Naive B cell (primary cell): Measurements from ENCODE around the gene SFTA2. TPM values are rescaled to one million over a fixed set of nuclear protein-coding genes. Genes with fewer than 3 reads are reported as not detected.
"Not testable (repeated sequence)": the region's sequence is repeated elsewhere in the genome, so short reads cannot be mapped to it uniquely, and the experiment has no call there.

Experiments
- ATAC-seq, 2 donors: fragments of 150-1000 bp; cut with Tn5 transposase; 2 replicates each; pipeline ENCODE4 v1.10.0; 2021; ENCODE audit warnings: low read depth in 2 of 2, mild to moderate bottlenecking in 2 of 2, moderate library complexity in 2 of 2
- DNase-seq: peaks from one replicate; pipeline ENCODE4 v3.0.0; 2022
- H3K27ac Mint-ChIP-seq, 6 donors: one replicate each; pipeline ENCODE4 v1.8.0; 2020 to 2022; ENCODE audit warnings: mild to moderate bottlenecking in 6 of 6, mixed read lengths in 6 of 6, moderate library complexity in 5 of 6, inconsistent platforms in 2 of 6
- H3K27me3 Mint-ChIP-seq, 3 donors: one replicate each; pipeline ENCODE4 v1.8.0; 2021 to 2022; ENCODE audit warnings: mixed read lengths in 3 of 3, mild to moderate bottlenecking in 1 of 3
- H3K36me3 Mint-ChIP-seq, 2 donors: one replicate each; pipeline ENCODE4 v1.8.0; 2020 to 2022; ENCODE audit warnings: mixed read lengths in 2 of 2, inconsistent platforms in 1 of 2, mild to moderate bottlenecking in 1 of 2
- H3K4me1 Mint-ChIP-seq, 3 donors: one replicate each; pipeline ENCODE4 v1.8.0; 2020 to 2022; ENCODE audit warnings: mixed read lengths in 3 of 3, inconsistent platforms in 1 of 3, mild to moderate bottlenecking in 1 of 3, moderate library complexity in 1 of 3
- H3K4me3 Mint-ChIP-seq, 8 donors: one replicate each; pipeline ENCODE4 v1.8.0; 2020 to 2022; ENCODE audit warnings: mild to moderate bottlenecking in 8 of 8, mixed read lengths in 8 of 8, moderate library complexity in 8 of 8, inconsistent platforms in 2 of 8
- H3K9me3 Mint-ChIP-seq, 7 donors: one replicate each; pipeline ENCODE4 v1.8.0; 2020 to 2022; ENCODE audit warnings: mixed read lengths in 7 of 7, mild to moderate bottlenecking in 5 of 7, inconsistent platforms in 2 of 7, moderate library complexity in 1 of 7
- polyA plus RNA-seq, 6 donors: library from polyadenylated mRNA; unstranded; fragments of 300-500 nt; fragmentation: Illumina TruSeq; gene quantifications; one replicate each; pipeline ENCODE4 v1.2.3, GENCODE V29; 2021; ENCODE audit warnings: low read depth in 6 of 6

The SFTA2 gene
- under 1 TPM in 1 of 6 donors, not detected in 5; 0.38 TPM for polyA plus RNA-seq

DNA sequence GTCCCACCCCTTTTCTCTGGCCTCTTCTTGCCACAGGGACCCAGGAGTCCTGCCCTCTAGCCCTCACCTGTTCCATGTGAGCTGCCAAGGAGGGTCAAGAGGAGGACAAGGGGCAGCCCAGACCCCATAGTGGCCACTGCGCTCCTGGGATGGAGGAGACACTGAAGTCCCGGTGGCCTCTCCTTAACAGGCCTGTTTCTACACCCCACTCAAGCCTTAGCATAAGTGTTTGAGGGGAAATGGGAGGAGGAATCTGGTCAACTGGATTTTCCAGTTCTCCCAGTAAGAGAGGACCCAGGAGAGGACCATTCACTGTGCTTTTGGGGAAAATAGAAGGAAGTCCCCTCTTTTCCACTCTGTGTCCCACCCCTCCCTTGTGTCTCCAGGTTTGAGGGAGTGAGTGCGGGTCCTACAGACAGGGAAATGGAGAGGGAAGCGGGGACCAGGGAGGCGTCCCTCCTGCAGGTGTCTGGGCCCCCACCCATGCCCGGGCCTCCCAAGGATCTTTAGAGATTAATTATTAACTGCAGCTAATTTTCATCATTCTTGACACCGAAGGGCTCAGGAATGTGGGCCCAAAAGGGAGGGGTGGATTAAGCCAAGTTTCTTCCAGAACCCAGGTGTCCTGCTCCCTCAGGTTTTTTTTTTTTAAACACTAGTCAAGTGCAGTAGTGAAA is at the start of gene SFTA2:
Gene SFTA2 (minus strand): TSS at position 202 of the 677 bp plus-strand sequence. CDS start 74 bp downstream, at position 128.
- H3K9me3 Mint-ChIP-seq, result peaks cover 3 to 13% (median 9%) of the 10 kb centered on the region in 7 donors
- H3K4me1 Mint-ChIP-seq, result no peaks in the 10 kb centered on the region
- peaks cover 0 to 27% (median 23%) of the 10 kb centered on the region in 3 donors for H3K27me3 Mint-ChIP-seq
- peak within 1 kb of the TSS in 1 of 6 donors; percentile 86 for H3K27ac Mint-ChIP-seq
- ATAC-seq (no peak), DNase-seq (no peak)
- H3K36me3 Mint-ChIP-seq, result peaks cover 8 to 9% of the 10 kb centered on the region in 2 donors
- no peak within 1 kb of the TSS for H3K4me3 Mint-ChIP-seq

DNA sequence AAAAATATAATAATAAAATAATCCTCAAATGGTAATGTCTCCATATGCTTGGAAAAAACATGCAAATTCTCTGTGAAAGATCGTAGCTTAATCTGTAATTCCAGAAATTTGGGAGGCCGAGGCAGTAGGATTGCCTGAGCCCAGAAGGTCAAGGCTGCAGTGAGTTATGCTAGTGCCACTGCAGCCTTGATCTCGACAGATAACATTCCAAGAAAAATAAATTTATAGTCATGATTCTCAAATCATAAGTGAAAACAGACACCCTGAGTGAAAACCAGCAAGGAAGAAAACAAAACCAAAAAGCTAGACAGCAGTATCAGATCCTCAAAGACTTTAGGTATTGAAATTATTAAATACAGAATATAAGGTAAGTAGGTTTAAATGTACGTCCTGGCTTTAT is 47.7 kb upstream of the SFTA2 start:
- Mint-ChIP-seq H3K36me3 (peaks cover 0 to 4% of the 10 kb centered on the region in 2 donors), H3K9me3 (peaks cover 0 to 3% (median 0%) of the 10 kb centered on the region in 7 donors), H3K27me3 (peaks cover 45 to 59% (median 46%) of the 10 kb centered on the region in 3 donors), H3K4me1 (peaks cover 0 to 5% (median 0%) of the 10 kb centered on the region in 3 donors), H3K4me3 (no peak overlapping the region), H3K27ac (no peak overlapping the region)
- no peak for ATAC-seq
- no peak for DNase-seq

DNA sequence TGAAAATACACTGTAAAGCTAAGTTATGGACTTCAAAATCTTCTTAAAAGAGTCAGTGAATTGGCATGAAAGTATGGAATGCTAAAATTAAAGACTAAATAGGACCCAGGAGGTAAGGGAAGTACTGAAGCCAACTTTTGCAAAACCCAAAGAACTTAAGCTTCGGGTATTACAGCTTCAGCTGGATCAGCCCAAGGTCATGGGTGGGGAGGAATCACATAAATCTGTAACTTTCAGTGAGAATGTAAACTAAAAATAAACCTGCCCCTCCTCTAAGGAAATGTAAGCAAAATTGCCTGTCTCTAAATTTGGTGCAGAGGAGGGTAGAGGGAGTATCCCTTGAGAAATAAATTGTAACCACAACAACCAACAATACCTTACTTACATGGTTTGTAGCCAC is 47.2 kb upstream of the SFTA2 start:
- peaks cover 44 to 57% (median 45%) of the 10 kb centered on the region in 3 donors for H3K27me3 Mint-ChIP-seq
- peak overlapping the region in 1 of 6 donors; percentile 22 for H3K27ac Mint-ChIP-seq
- no peak for ATAC-seq
- no peak for DNase-seq
- peaks cover 0 to 4% of the 10 kb centered on the region in 2 donors for H3K36me3 Mint-ChIP-seq
- peaks cover 0 to 5% (median 0%) of the 10 kb centered on the region in 3 donors for H3K4me1 Mint-ChIP-seq
- H3K4me3 Mint-ChIP-seq, result no peak overlapping the region
- H3K9me3 Mint-ChIP-seq, result peaks cover 0 to 3% (median 0%) of the 10 kb centered on the region in 7 donors

DNA sequence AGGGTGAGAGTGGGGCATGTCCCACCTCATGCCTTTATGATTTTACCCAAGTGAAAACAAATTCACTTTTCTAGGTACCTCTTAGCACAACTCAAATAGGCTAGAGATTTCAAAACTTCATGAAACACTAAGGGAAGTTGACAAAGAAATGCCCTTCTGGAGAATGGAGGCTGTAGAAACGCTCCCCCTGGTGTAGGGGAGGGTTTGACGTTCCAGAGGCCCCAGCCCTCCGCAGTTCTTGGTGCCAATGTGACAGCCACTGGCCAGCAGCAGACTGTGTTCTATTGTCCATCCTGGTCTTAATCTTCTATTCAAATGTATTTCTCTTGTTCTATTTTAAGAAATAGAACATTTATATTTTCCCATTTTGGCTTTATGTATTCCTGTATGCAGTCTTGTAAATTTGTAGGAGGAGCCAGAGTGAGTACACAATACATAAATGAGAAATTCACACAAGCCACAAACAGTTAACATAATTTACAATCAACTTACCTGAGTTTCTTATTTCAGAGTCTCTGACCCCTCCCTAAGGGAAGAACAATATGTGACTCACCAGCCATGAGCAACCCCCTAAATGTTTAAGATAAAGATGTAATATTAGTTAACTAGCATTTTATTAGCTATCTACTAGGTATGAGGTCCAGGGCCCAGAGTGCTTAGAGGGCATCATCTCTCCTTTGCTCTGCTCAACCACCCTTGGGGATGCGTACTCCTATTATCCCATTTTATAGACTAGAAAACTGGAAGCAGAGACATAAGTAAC is 42.7 kb upstream of the SFTA2 start:
- H3K27ac Mint-ChIP-seq, result no peak overlapping the region
- no peak overlapping the region for H3K4me3 Mint-ChIP-seq
- DNase-seq (no peak), ATAC-seq (no peak)
- H3K4me1 Mint-ChIP-seq, result peaks cover 0 to 5% (median 0%) of the 10 kb centered on the region in 3 donors
- H3K36me3 Mint-ChIP-seq, result no peaks in the 10 kb centered on the region
- peaks cover 0 to 3% (median 0%) of the 10 kb centered on the region in 7 donors for H3K9me3 Mint-ChIP-seq
- peaks cover 11 to 43% (median 40%) of the 10 kb centered on the region in 3 donors for H3K27me3 Mint-ChIP-seq

DNA sequence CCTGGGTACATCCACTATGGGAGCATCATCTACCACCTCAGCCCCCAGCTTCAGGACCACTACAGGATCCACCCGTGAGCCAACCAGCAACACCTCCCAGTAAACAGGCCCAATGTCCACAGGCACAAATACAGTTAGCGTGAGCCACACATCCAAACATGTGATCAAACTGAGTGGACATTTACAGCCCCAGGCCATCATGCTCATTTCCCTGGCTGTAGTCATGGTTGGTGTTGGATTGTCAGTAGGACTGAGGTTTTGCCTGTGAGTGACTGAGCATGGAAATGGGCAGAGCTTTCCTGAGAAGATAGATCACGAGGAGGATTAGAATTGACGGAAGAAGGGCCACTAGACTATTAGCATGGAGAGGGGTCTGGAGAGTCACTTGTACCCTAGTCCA is 40.8 kb upstream of the SFTA2 start:
- ATAC-seq, result no peak
- H3K4me1 Mint-ChIP-seq, result peaks cover 4 to 6% (median 6%) of the 10 kb centered on the region in 3 donors
- H3K27me3 Mint-ChIP-seq, result peaks cover 5 to 38% (median 35%) of the 10 kb centered on the region in 3 donors
- H3K4me3 Mint-ChIP-seq, result peak overlapping the region in 1 of 8 donors; percentile 21
- no peak overlapping the region for H3K27ac Mint-ChIP-seq
- DNase-seq, result no peak
- H3K9me3 Mint-ChIP-seq, result peaks cover 0 to 4% (median 0%) of the 10 kb centered on the region in 7 donors
- no peaks in the 10 kb centered on the region for H3K36me3 Mint-ChIP-seq

DNA sequence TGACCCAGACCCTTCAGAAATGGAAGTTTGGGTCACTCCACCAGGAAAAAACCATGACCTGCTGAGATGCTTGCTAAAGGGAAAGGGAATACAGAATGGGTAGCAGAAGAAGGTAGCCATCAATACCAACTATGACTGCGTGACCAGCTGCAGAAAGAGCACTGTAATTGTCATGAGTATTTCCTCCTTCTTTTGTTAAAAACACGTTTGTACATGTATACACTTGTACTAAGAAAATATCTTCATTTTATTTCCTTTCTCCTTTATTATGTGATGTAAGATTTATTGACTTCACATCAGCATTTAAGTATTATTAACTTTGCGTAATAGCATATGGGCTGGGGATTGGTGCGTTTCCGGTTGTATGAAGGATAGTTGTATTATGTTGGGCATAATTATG is 39.0 kb upstream of the SFTA2 start:
- Mint-ChIP-seq H3K4me3 (no peak overlapping the region), H3K9me3 (peaks cover 0 to 3% (median 0%) of the 10 kb centered on the region in 7 donors), H3K36me3 (no peaks in the 10 kb centered on the region), H3K4me1 (peaks cover 4 to 6% (median 6%) of the 10 kb centered on the region in 3 donors), H3K27me3 (peaks cover 13 to 40% (median 39%) of the 10 kb centered on the region in 3 donors), H3K27ac (no peak overlapping the region)
- ATAC-seq, result no peak
- DNase-seq, result no peak

DNA sequence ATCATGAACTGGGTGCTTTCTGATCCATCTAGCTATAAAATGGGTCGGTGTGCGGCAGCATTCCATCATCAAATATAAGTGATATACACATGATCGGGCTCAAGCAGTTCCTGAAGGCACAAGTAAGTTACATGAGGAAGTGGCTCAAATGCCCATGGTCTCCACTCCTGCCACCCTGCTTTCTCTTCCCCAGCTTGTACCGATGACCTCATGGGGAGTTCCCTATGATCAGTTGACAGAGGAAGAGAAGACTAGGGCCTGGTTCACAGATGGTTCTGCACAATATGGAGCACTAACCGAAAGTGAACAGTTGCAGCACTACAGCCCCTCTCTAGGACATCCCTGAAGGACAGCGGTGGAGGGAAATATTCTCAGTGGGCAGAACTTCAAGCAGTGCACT is 37.2 kb upstream of the SFTA2 start:
- H3K4me3 Mint-ChIP-seq, H3K36me3 Mint-ChIP-seq, H3K9me3 Mint-ChIP-seq, ATAC-seq, H3K4me1 Mint-ChIP-seq, DNase-seq: not testable (repeated sequence)
- Mint-ChIP-seq H3K27me3 (peaks cover 19 to 58% (median 57%) of the 10 kb centered on the region in 3 donors), H3K27ac (peak overlapping the region in 3 of 6 donors; percentile 23 to 81 (median 26))

DNA sequence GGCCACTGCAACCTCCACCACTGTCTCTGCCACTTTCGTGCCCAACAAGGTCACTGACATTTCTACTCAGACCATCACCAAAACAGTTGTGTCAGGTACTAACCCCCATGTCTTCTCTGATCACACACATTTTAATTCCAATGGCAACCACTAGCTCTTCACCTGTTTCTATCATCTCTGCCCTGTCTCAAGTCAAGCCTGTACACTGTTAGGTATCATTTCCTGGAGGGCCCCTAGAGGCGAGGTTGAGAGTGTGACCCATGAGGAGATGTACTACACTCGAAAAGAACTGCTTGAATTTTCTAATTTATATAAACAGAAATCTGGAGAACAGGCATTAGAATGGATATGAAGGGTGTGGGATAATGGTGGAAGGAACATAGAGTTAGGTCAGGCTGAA is 34.2 kb upstream of the SFTA2 start:
- H3K27ac Mint-ChIP-seq, result peak overlapping the region in 1 of 6 donors; percentile 34

DNA sequence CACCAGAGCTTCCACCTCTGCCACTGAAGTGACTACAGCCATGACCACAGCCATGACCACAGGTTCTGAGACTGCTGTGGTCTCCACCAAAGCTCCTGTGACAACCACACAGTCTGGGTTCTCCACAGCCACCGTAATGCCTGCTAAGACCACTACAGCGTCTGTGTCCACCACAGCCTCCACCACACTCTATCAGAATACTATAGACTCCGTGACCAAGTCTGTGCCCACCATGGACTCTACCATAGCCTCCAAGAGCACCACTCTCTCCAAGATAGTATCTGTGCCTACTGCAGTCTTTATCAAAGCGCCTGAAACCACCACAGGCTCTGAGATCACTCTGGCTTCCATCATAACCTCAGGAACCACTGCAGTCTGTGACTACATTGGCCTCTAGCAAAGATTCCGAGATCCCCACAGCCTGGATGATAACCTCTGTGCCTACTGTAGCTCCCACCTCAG is 33.2 kb upstream of the SFTA2 start:
- H3K4me1 Mint-ChIP-seq, result peaks cover 4 to 9% (median 6%) of the 10 kb centered on the region in 3 donors
- no peak for ATAC-seq
- DNase-seq, result no peak
- peaks cover 0 to 8% of the 10 kb centered on the region in 2 donors for H3K36me3 Mint-ChIP-seq
- peaks cover 0 to 3% (median 0%) of the 10 kb centered on the region in 7 donors for H3K9me3 Mint-ChIP-seq
- H3K27me3 Mint-ChIP-seq, result peaks cover 23 to 52% (median 50%) of the 10 kb centered on the region in 3 donors
- no peak overlapping the region for H3K4me3 Mint-ChIP-seq
- H3K27ac Mint-ChIP-seq, result no peak overlapping the region

More for the DNA sequence above, 34.2 kb upstream of the SFTA2 start:
- Mint-ChIP-seq H3K27me3 (peaks cover 23 to 49% (median 46%) of the 10 kb centered on the region in 3 donors), H3K9me3 (peaks cover 0 to 3% (median 0%) of the 10 kb centered on the region in 7 donors), H3K36me3 (peaks cover 0 to 8% of the 10 kb centered on the region in 2 donors), H3K4me1 (peaks cover 4 to 9% (median 6%) of the 10 kb centered on the region in 3 donors), H3K4me3 (peak overlapping the region in 1 of 8 donors; percentile 23)
- ATAC-seq, result no peak
- no peak for DNase-seq

DNA sequence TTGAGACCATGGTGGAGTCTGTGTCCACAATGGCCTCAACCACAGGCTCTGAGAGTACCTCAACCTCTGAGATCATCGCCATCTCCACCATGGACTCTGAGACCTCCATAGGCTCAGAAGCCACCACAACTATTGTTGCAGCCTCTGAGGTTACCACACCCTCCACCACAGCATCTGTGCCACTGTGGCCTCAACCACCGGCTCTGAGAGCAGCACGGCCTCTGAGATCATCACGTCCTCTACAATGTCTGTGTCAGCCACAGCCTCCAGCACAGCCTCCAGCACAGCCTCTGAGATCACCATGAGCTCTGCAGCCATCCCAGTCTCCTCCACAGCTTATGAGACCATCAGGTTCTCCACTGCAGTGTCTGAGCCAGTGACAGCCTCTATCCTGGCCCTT is 32.1 kb upstream of the SFTA2 start:
- Mint-ChIP-seq H3K27me3 (peaks cover 22 to 54% (median 53%) of the 10 kb centered on the region in 3 donors), H3K4me1 (peaks cover 0 to 4% (median under 1%) of the 10 kb centered on the region in 3 donors), H3K36me3 (peaks cover 0 to 8% of the 10 kb centered on the region in 2 donors), H3K4me3 (no peak overlapping the region), H3K9me3 (no peaks in the 10 kb centered on the region), H3K27ac (no peak overlapping the region)
- no peak for ATAC-seq
- no peak for DNase-seq

DNA sequence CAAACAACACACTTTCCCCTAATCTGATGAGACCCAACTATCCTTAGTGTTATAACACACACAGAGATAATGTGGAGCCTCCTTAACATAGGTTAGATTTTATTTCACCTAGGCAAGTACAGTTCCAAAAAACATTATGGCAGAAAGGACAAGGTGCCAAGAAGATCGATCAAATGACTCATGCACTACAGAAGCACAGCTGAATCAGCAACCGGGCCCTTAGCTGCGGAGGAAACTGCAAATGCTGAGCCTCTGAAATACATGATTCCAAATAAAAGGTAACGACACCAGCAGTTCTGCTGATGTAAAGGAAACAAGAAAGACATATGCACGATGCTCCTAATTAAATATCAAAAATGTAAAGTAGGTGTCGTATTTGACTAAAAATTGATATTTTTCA is 31.7 kb upstream of the SFTA2 start:
- Mint-ChIP-seq H3K27ac (no peak overlapping the region), H3K9me3 (no peaks in the 10 kb centered on the region)

DNA sequence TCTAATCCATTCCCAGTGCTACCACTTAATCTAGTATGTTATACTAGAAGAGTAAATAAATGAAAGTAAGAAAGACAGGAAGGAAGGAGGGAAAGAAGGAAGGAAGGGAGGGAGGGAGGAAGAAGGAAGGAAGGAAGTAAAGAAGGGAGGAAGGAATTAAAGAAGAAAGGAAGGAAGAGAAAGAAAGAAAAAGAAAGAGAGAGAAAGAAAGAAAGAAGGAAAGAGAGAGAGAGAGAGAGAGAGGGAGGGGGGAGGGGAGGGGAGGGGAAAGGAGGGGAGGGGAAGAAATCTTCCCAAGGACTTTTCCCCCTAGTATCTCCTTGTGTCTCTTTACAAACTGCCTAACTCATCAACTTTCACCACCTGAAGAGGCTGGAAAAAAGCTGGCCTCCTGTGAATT is 30.7 kb upstream of the SFTA2 start:
- peaks cover 22 to 66% (median 64%) of the 10 kb centered on the region in 3 donors for H3K27me3 Mint-ChIP-seq
- H3K27ac Mint-ChIP-seq, result no peak overlapping the region
- H3K36me3 Mint-ChIP-seq, result peaks cover 0 to 8% of the 10 kb centered on the region in 2 donors
- no peaks in the 10 kb centered on the region for H3K9me3 Mint-ChIP-seq
- peaks cover 0 to 3% (median 0%) of the 10 kb centered on the region in 3 donors for H3K4me1 Mint-ChIP-seq
- DNase-seq, result no peak
- no peak overlapping the region for H3K4me3 Mint-ChIP-seq
- no peak for ATAC-seq

More for the DNA sequence above, 31.7 kb upstream of the SFTA2 start:
- ATAC-seq, result no peak
- peaks cover 22 to 57% (median 56%) of the 10 kb centered on the region in 3 donors for H3K27me3 Mint-ChIP-seq
- peaks cover 0 to 8% of the 10 kb centered on the region in 2 donors for H3K36me3 Mint-ChIP-seq
- no peak overlapping the region for H3K4me3 Mint-ChIP-seq
- DNase-seq, result no peak
- H3K4me1 Mint-ChIP-seq, result peaks cover 0 to 3% (median 0%) of the 10 kb centered on the region in 3 donors
